OCI-LY3 (cell line): ENCODE data around the gene RHPN2.

Experiments used
- H2AFZ ChIP-seq: fragments of 200-600, 300-600 bp; shearing (Covaris generic); 2 replicates; pipeline ENCODE4 v1.6.0; 2014; ENCODE audit warnings: antibody characterized with exemption, low read depth, low read length
- H3K27ac ChIP-seq: fragments of 200-600, 300-600 bp; sonication (generic); 2 replicates; pipeline ENCODE4 v1.5.1; 2014; ENCODE audit warnings: mild to moderate bottlenecking, low read length, moderate library complexity, mixed read lengths
- H3K27me3 ChIP-seq: fragments of 200-600, 300-600 bp; sonication (generic); 2 replicates; pipeline ENCODE4 v1.6.1; 2014; ENCODE audit warnings: low read depth, low read length, mixed read lengths
- H3K36me3 ChIP-seq: fragments of 200-600, 300-600 bp; sonication (generic); replicated peaks from 2 replicates; pipeline ENCODE3; 2014; ENCODE audit warnings: low read depth, low read length, mixed read lengths
- H3K4me1 ChIP-seq: fragments of 300-600, 200-600 bp; sonication (generic); 2 replicates; pipeline ENCODE4 v1.6.1; 2014; ENCODE audit warnings: low read length, mixed read lengths
- H3K4me2 ChIP-seq: fragments of 200-600, 300-600 bp; sonication (generic); 2 replicates; pipeline ENCODE4 v1.6.1; 2014; ENCODE audit warnings: low read length, mixed read lengths
- H3K4me3 ChIP-seq: fragments of 300-600, 200-600 bp; sonication (generic); 2 replicates; pipeline ENCODE4 v1.5.1; 2014; ENCODE audit warnings: antibody characterized with exemption, mild to moderate bottlenecking, low read length, moderate library complexity
- H3K79me2 ChIP-seq: fragments of 300-600, 200-600 bp; shearing (Covaris generic); 2 replicates; pipeline ENCODE4 v1.6.1; 2014; ENCODE audit warnings: mild to moderate bottlenecking, low read length, mixed read lengths
- H3K9ac ChIP-seq: fragments of 300-600, 200-600 bp; shearing (Covaris generic); 2 replicates; pipeline ENCODE4 v1.6.0; 2014; ENCODE audit warnings: mild to moderate bottlenecking, low read length, moderate library complexity
- H3K9me3 ChIP-seq: fragments of 200-600, 300-600 bp; shearing (Covaris generic); 2 replicates; pipeline ENCODE4 v1.6.1; 2014; ENCODE audit warnings: low read length, mixed read lengths; ENCODE audit not compliant: insufficient read depth
- H4K20me1 ChIP-seq: fragments of 200-600, 300-600 bp; sonication (generic); 2 replicates; pipeline ENCODE4 v1.6.1; 2016; ENCODE audit warnings: low read length, mixed read lengths; ENCODE audit not compliant: insufficient read depth
- CTCF ChIP-seq: fragments of 200-600, 300-600 bp; sonication (generic); IDR thresholded peaks from 2 replicates; pipeline ENCODE4 v1.5.1; 2014; ENCODE audit warnings: antibody characterized with exemption, low read length, low read depth
- EZH2phosphoT487 ChIP-seq: fragments of 200-600 bp; shearing (Covaris generic); IDR thresholded peaks from 2 replicates; pipeline ENCODE4 v1.6.1; 2018; ENCODE audit warnings: antibody characterized with exemption, mixed run types, low read depth

RHPN2 gene

GRCh38 chr19:33096005-33096404 lies 31.3 kb upstream of the RHPN2 start:
- Histone ChIP-seq H4K20me1 (no peaks in the 10 kb centered on the region), H3K9ac (no peak overlapping the region), H3K4me3 (no peak overlapping the region), H3K36me3 (peaks cover 26% of the 10 kb centered on the region), H3K4me1 (no peaks in the 10 kb centered on the region), H3K4me2 (no peak overlapping the region), H3K27ac (no peak overlapping the region), H3K27me3 (no peaks in the 10 kb centered on the region), H3K9me3 (no peaks in the 10 kb centered on the region), H3K79me2 (no peaks in the 10 kb centered on the region), H2AFZ (no peak overlapping the region)
- no peak for TF ChIP-seq CTCF
- no peak for TF ChIP-seq EZH2phosphoT487

GRCh38 chr19:33094436-33095067 lies 29.9 kb upstream of the RHPN2 start:
- no peak overlapping the region for H2AFZ ChIP-seq
- no peaks in the 10 kb centered on the region for H4K20me1 ChIP-seq
- no peak overlapping the region for H3K9ac ChIP-seq
- H3K4me2 ChIP-seq: no peak overlapping the region
- H3K4me3 ChIP-seq: no peak overlapping the region
- no peaks in the 10 kb centered on the region for H3K79me2 ChIP-seq
- no peaks in the 10 kb centered on the region for H3K27me3 ChIP-seq
- H3K36me3 ChIP-seq: peaks cover 30% of the 10 kb centered on the region
- TF ChIP-seq EZH2phosphoT487 (no peak), CTCF (no peak)
- H3K9me3 ChIP-seq: no peaks in the 10 kb centered on the region
- H3K4me1 ChIP-seq: no peaks in the 10 kb centered on the region
- H3K27ac ChIP-seq: no peak overlapping the region

GRCh38 chr19:33093420-33094210 lies 28.9 kb upstream of the RHPN2 start:
- Histone ChIP-seq H3K79me2 (no peaks in the 10 kb centered on the region), H3K4me3 (no peak overlapping the region), H3K27ac (no peak overlapping the region), H4K20me1 (no peaks in the 10 kb centered on the region), H3K4me1 (no peaks in the 10 kb centered on the region), H3K36me3 (peaks cover 33% of the 10 kb centered on the region), H2AFZ (no peak overlapping the region), H3K27me3 (no peaks in the 10 kb centered on the region), H3K9ac (no peak overlapping the region), H3K9me3 (no peaks in the 10 kb centered on the region), H3K4me2 (no peak overlapping the region)
- TF ChIP-seq CTCF: no peak

DNA sequence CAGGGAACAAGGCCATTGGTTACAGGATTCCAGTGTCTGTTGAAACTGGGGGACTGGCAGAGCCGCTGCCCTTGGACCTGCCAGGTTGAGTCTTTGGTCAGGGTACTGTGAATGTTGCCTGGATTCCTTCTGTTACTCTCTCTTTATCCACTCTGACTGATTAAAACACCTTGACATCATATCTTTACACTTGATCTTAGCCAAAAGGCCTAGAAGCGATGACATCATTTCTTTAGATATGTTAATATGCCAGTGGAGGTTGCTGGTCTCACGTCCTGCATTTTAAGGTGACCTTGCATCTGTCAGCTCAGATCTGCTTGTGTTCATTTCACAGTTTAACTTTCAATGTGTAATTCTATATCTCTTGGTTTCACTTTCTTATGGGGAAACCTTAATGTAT lies 25.5 kb upstream of the RHPN2 start:
- Histone ChIP-seq H3K27ac (no peak overlapping the region), H3K9ac (no peak overlapping the region), H2AFZ (no peak overlapping the region), H3K4me3 (no peak overlapping the region), H3K79me2 (no peaks in the 10 kb centered on the region), H3K9me3 (no peaks in the 10 kb centered on the region), H3K27me3 (no peaks in the 10 kb centered on the region), H3K4me1 (no peaks in the 10 kb centered on the region), H3K4me2 (no peak overlapping the region), H3K36me3 (peaks cover 18% of the 10 kb centered on the region), H4K20me1 (no peaks in the 10 kb centered on the region)
- TF ChIP-seq CTCF (no peak), EZH2phosphoT487 (no peak)
